ENCODE results near the gene CNPY3. TPM values are rescaled to one million over a fixed set of nuclear protein-coding genes. Genes with fewer than 3 reads are reported as not detected.

Gene CNPY3
- total and polyA plus RNA-seq, 2 of the 13 experiments (the other 11 are each of a cell fraction or from before 2014, with no cell fraction given): 42.3 to 60.2 TPM

GRCh38 chr6:42901538-42901957, 27.7 kb upstream of the CNPY3 start (continued):
- TF ChIP-seq HOXA7 (CRISPR knock-in tag; IDR thresholded peaks at IDR 0.05) (no peak), ZNF280B (CRISPR knock-in tag; IDR thresholded peaks at IDR 0.05; ENCODE audit: borderline replicate concordance) (no peak), CEBPG (CRISPR knock-in tag; IDR thresholded peaks at IDR 0.05) (peak; percentile 47; the same call in 1 of the 2 replicates), TARDBP (CRISPR knock-in tag; IDR thresholded peaks at IDR 0.05) (peak; percentile 39; the same call in 1 of the 2 replicates), RARA (CRISPR knock-in tag; IDR thresholded peaks at IDR 0.05) (peak; percentile 55), ZNF317 (CRISPR knock-in tag; IDR thresholded peaks at IDR 0.05) (peak; percentile 30; the same call in 1 of the 2 replicates), ZNF788 (CRISPR knock-in tag; IDR thresholded peaks at IDR 0.05; ENCODE audit: borderline replicate concordance) (peak; percentile 62; the same call in 1 of the 2 replicates), SP140L (CRISPR knock-in tag; IDR thresholded peaks at IDR 0.05; ENCODE audit: borderline replicate concordance) (no peak), CTCF (CRISPR knock-in tag; IDR thresholded peaks at IDR 0.05) (peak; percentile 98), ZEB1 (IDR thresholded peaks at IDR 0.05; ENCODE audit: insufficient replicate concordance, low read depth) (no peak), ZNF569 (CRISPR knock-in tag; IDR thresholded peaks at IDR 0.05; ENCODE audit: borderline replicate concordance) (no peak), ONECUT2 (CRISPR knock-in tag; IDR thresholded peaks at IDR 0.05) (0 out of 2 replicates have a peak, but pooled peaks have one; percentile 57), RFXAP (CRISPR knock-in tag; IDR thresholded peaks at IDR 0.05; ENCODE audit: borderline replicate concordance) (peak; percentile 24; the same call in 1 of the 2 replicates), PHF5A (CRISPR knock-in tag; IDR thresholded peaks at IDR 0.05; ENCODE audit: low read depth, unreplicated experiment) (no peak), ZNF570 (CRISPR knock-in tag; IDR thresholded peaks at IDR 0.05; ENCODE audit: borderline replicate concordance) (no peak), STAT6 (CRISPR knock-in tag; IDR thresholded peaks at IDR 0.05; ENCODE audit: borderline replicate concordance) (0 out of 2 replicates have a peak, but pooled peaks have one; percentile 81), ZNF292 (CRISPR knock-in tag; IDR thresholded peaks at IDR 0.05; ENCODE audit: borderline replicate concordance, low read depth) (0 out of 2 replicates have a peak, but pooled peaks have one; percentile 32), RXRB (CRISPR knock-in tag; IDR thresholded peaks at IDR 0.05; ENCODE audit: borderline replicate concordance) (peak; percentile 66; the same call in 1 of the 2 replicates), FOXA3 (CRISPR knock-in tag; IDR thresholded peaks at IDR 0.05) (peak; percentile 84), CENPT (CRISPR knock-in tag; IDR thresholded peaks at IDR 0.05; ENCODE audit: low read depth) (no peak), SPEN (CRISPR knock-in tag; IDR thresholded peaks at IDR 0.05; ENCODE audit: low read depth) (peak; percentile 45; the same call in 1 of the 2 replicates), ZNF331 (CRISPR knock-in tag; IDR thresholded peaks at IDR 0.05) (peak; percentile 71; the same call in 1 of the 2 replicates), ZNF720 (CRISPR knock-in tag; IDR thresholded peaks at IDR 0.05) (no peak), ZNF558 (CRISPR knock-in tag; IDR thresholded peaks at IDR 0.05; ENCODE audit: borderline replicate concordance) (no peak), AHR (CRISPR knock-in tag; IDR thresholded peaks at IDR 0.05) (no peak)
